Nephron (organoid): Measurements from ENCODE around the gene ERG.

ENCODE experiments used
- H3K27ac Mint-ChIP-seq, 3 experiments: 2 replicates each; pipeline ENCODE4 v1.8.0; 2020; ENCODE audit warnings: mixed read lengths in 3 of 3, mild to moderate bottlenecking in 2 of 3, moderate library complexity in 1 of 3
- H3K27me3 Mint-ChIP-seq: 2 replicates; pipeline ENCODE4 v1.8.0; 2021; ENCODE audit warnings: low read depth, mild to moderate bottlenecking, moderate library complexity, mixed read lengths
- H3K36me3 Mint-ChIP-seq: 2 replicates; pipeline ENCODE4 v1.8.0; 2020; ENCODE audit warnings: low read depth, mixed read lengths
- H3K4me1 Mint-ChIP-seq: 2 replicates; pipeline ENCODE4 v1.8.0; 2020; ENCODE audit warnings: mixed read lengths
- H3K4me3 Mint-ChIP-seq, 3 experiments: 2 replicates each; pipeline ENCODE4 v1.8.0; 2020; ENCODE audit warnings: mild to moderate bottlenecking in 3 of 3, mixed read lengths in 3 of 3, moderate library complexity in 2 of 3
- H3K9me3 Mint-ChIP-seq: 2 replicates; pipeline ENCODE4 v1.8.0; 2020; ENCODE audit warnings: mixed read lengths
- CTCF ChIP-seq, 3 experiments: fragments of 200-600 bp; sonication (generic); IDR thresholded peaks; one replicate each; pipeline ENCODE4 v1.5.0; 2021; ENCODE audit warnings: antibody characterized with exemption in 3 of 3; ENCODE audit not compliant: unreplicated experiment in 3 of 3

Gene ERG

GRCh38 chr21:38474124-38474523 is 24.2 kb downstream of the ERG start:
- Mint-ChIP-seq H3K27me3 (peaks cover 6% of the 10 kb centered on the region), H3K27ac (no peak overlapping the region), H3K36me3 (no peaks in the 10 kb centered on the region), H3K4me3 (no peak overlapping the region), H3K4me1 (peaks cover 10% of the 10 kb centered on the region), H3K9me3 (no peaks in the 10 kb centered on the region)
- TF ChIP-seq CTCF (IDR thresholded peaks at IDR 0.05; ENCODE audit: unreplicated experiment in 3 of 3), result no peak

GRCh38 chr21:38472412-38473108 is 25.7 kb downstream of the ERG start:
- H3K4me3 Mint-ChIP-seq, result peak overlapping the region in 1 of 3 experiments; percentile 6
- no peak for TF ChIP-seq CTCF (IDR thresholded peaks at IDR 0.05; ENCODE audit: unreplicated experiment in 3 of 3)
- peaks cover 10% of the 10 kb centered on the region for H3K4me1 Mint-ChIP-seq
- peaks cover 6% of the 10 kb centered on the region for H3K27me3 Mint-ChIP-seq
- H3K9me3 Mint-ChIP-seq, result no peaks in the 10 kb centered on the region
- no peaks in the 10 kb centered on the region for H3K36me3 Mint-ChIP-seq
- peak overlapping the region in 1 of 3 experiments; percentile 57 for H3K27ac Mint-ChIP-seq

- H3K27me3 Mint-ChIP-seq, result peaks cover 6% of the 10 kb centered on the region
- H3K9me3 Mint-ChIP-seq, result no peaks in the 10 kb centered on the region
- H3K36me3 Mint-ChIP-seq, result no peaks in the 10 kb centered on the region
- H3K27ac Mint-ChIP-seq, result no peak overlapping the region
- H3K4me1 Mint-ChIP-seq, result peaks cover 10% of the 10 kb centered on the region
- TF ChIP-seq CTCF (IDR thresholded peaks at IDR 0.05; ENCODE audit: unreplicated experiment in 3 of 3), result no peak
- no peak overlapping the region for H3K4me3 Mint-ChIP-seq
Measured at GRCh38 chr21:38471766-38472165, 26.5 kb downstream of the ERG start.

- H3K36me3 Mint-ChIP-seq, result no peaks in the 10 kb centered on the region
- H3K27ac Mint-ChIP-seq, result no peak overlapping the region
- peaks cover 6% of the 10 kb centered on the region for H3K27me3 Mint-ChIP-seq
- H3K4me1 Mint-ChIP-seq, result peaks cover 10% of the 10 kb centered on the region
- H3K4me3 Mint-ChIP-seq, result no peak overlapping the region
- no peaks in the 10 kb centered on the region for H3K9me3 Mint-ChIP-seq
- TF ChIP-seq CTCF (IDR thresholded peaks at IDR 0.05; ENCODE audit: unreplicated experiment in 3 of 3), result no peak
Measured at GRCh38 chr21:38470755-38471154, 27.5 kb downstream of the ERG start.

GRCh38 chr21:38469642-38470041 is 28.6 kb downstream of the ERG start:
- TF ChIP-seq CTCF (IDR thresholded peaks at IDR 0.05; ENCODE audit: unreplicated experiment in 3 of 3), result no peak
- Mint-ChIP-seq H3K4me3 (no peak overlapping the region), H3K36me3 (no peaks in the 10 kb centered on the region), H3K9me3 (no peaks in the 10 kb centered on the region), H3K27me3 (peaks cover 10% of the 10 kb centered on the region), H3K27ac (no peak overlapping the region), H3K4me1 (peaks cover 10% of the 10 kb centered on the region)

GRCh38 chr21:38468989-38469388 is 29.3 kb downstream of the ERG start:
- Mint-ChIP-seq H3K36me3 (no peaks in the 10 kb centered on the region), H3K4me3 (no peak overlapping the region), H3K4me1 (peaks cover 6% of the 10 kb centered on the region), H3K9me3 (no peaks in the 10 kb centered on the region), H3K27me3 (peaks cover 10% of the 10 kb centered on the region), H3K27ac (no peak overlapping the region)
- TF ChIP-seq CTCF (IDR thresholded peaks at IDR 0.05; ENCODE audit: unreplicated experiment in 3 of 3), result no peak
